Astrocyte of the cerebellum (primary cell): ENCODE measurements around the gene SLC35F2.
A peak's percentile ranks its signal among the peaks of the same experiment; 100 is the strongest.
"Not testable (repeated sequence)": the region's sequence is repeated elsewhere in the genome, so short reads cannot be mapped to it uniquely, and the experiment has no call there.

Experiments
- DNase-seq: peaks from one replicate; pipeline ENCODE4 v3.0.0-alpha.2; 2011; ENCODE audit warnings: low read depth
- H3K4me3 ChIP-seq: 2 replicates; pipeline ENCODE4 v1.5.1; 2011; ENCODE audit warnings: mild to moderate bottlenecking, low read depth, low read length, moderate library complexity
- CTCF ChIP-seq: IDR thresholded peaks from 2 replicates; pipeline ENCODE4 v1.5.1; 2012; ENCODE audit warnings: low read length, low read depth, moderate library complexity, mild to moderate bottlenecking; ENCODE audit errors: missing control alignments
- in situ Hi-C: cut with HindIII; loops from 2 replicates; pipeline ENCODE4 v1.10.0; 2017; ENCODE audit warnings: low sequenced_read_pairs

Gene SLC35F2

DNA sequence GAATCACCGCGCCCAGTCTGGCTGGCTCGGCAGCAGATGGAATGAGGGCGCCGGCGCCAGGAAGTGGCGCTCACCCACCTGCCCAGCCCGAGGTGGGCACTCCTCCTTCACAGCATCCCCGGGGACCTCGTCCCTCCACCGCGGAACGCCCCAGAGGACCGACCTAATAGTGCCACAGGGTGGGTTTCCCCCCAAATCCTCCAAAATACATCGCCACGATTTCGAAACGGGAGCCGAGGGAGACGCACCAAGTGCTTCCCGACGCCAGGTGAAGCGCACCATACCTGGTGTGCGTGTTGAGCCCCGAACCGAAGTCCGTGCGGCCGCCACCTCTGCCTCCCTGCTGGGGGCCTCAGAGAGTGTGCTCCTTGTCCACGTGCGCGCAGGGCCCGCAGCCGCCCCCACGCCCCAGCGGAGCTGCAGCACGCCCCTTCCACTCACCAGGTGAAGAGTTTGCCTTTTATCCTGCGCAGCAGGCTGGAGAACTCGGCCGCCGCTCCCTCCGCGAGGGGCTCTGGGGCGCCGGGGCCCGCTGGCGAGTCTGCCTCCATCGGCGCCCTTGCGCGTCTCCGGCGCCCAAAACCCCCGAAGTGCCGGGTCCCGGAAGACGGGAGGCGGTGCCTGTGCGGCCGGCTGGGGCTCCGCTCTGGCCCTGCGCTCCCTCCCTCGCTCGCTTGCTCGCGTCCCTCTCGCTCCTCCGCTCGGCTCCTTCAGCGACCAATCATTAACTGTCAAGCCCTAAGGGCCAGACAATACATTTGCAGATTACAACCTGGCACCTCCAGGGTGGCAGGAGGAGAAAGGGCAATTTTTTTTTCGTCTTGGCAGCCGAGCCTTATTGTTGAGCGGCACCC, at the start of gene SLC35F2:
Gene SLC35F2 (minus strand): TSS at position 571 of the 854 bp plus-strand sequence. CDS start 20 bp downstream, at position 551.
- DNase-seq, result peak; percentile 22
- H3K4me3 ChIP-seq, result peak within 1 kb of the TSS; percentile 85
- in situ Hi-C loops, result no loop called here
- TF ChIP-seq CTCF, result no peak

- in situ Hi-C loops, result no loop called here
- no peak for TF ChIP-seq CTCF
- no peak overlapping the region for H3K4me3 ChIP-seq
- no peak for DNase-seq
These were observed 49.6 kb upstream of the SLC35F2 start for GRCh38 chr11:107908211-107908610.

GRCh38 chr11:107898270-107898669, 39.7 kb upstream of the SLC35F2 start:
- DNase-seq, result peak; percentile 48
- in situ Hi-C loops, result no loop called here
- TF ChIP-seq CTCF, result peak; percentile 65
- H3K4me3 ChIP-seq, result no peak overlapping the region

- TF ChIP-seq CTCF, result no peak
- no peak overlapping the region for H3K4me3 ChIP-seq
- no peak for DNase-seq
- in situ Hi-C loops, result no loop called here
These were observed 23.7 kb upstream of the SLC35F2 start for GRCh38 chr11:107882095-107882820.

DNA sequence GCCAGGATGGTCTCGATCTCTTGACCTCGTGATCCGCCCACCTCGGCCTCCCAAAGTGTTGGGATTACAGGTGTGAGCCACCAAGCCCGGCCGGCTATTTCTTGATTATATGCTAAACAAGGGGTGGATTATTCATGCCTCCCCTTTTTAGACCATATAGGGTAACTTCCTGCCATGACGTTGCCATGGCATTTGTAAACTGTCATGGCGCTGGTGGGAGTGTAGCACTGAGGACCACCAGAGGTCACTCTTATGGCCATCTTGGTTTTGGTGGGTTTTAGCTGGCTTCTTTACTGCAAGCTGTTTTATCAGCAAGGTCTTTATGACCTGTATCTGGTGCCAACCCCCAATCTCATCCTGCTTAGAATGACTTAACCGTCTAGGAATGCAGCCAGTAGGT, 22.9 kb upstream of the SLC35F2 start:
- in situ Hi-C loops, DNase-seq, H3K4me3 ChIP-seq: not testable (repeated sequence)

- no peak overlapping the region for H3K4me3 ChIP-seq
- in situ Hi-C loops, result no loop called here
- no peak for TF ChIP-seq CTCF
- DNase-seq, result no peak
These were observed 17.6 kb upstream of the SLC35F2 start for GRCh38 chr11:107876141-107876540.

DNA sequence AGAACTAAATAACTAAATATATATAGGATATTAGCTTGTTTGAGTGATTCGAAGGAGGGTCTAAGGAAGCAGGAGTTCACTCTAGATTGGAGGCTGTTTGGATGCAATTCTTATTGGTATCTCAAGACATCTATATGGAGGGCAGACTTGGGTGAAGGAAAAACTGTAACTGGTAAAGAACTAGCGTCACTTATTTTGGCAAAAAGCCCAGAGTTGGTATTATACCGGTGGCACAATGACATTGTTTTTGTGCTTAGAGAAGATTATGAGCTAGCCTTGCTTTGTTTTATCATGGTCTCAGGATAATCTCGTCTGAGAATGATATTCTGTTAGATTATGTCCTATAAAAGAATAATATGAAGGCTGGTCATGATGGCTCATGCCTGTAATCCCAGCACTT, 6.0 kb upstream of the SLC35F2 start:
- no peak for DNase-seq
- in situ Hi-C loops, result no loop called here
- TF ChIP-seq CTCF, result no peak
- H3K4me3 ChIP-seq, result no peak overlapping the region
